C4-2B (cell line): ENCODE results near the gene GPR17.

Source experiments
- CTCF ChIP-seq: fragments of 450-650 bp; conservative IDR thresholded peaks from 2 replicates; pipeline ENCODE4 v1.5.1; 2017; ENCODE audit warnings: mild to moderate bottlenecking
- ZFX ChIP-seq: fragments of 450-650 bp; IDR thresholded peaks from 2 replicates; pipeline ENCODE4 v1.6.1; 2017

GRCh38 chr2:127599211-127599610 is 46.7 kb upstream of the GPR17 start:
- no peak for TF ChIP-seq CTCF
- TF ChIP-seq ZFX = no peak
